ENCODE results near the gene PIK3C2B. TPM values are rescaled to one million over a fixed set of nuclear protein-coding genes. Genes with fewer than 3 reads are reported as not detected.
"Not testable (repeated sequence)": the region's sequence is repeated elsewhere in the genome, so short reads cannot be mapped to it uniquely, and the experiment has no call there.

PIK3C2B gene
- total RNA-seq, 1 experiment from 2014 or later: 24.7 TPM

GRCh38 chr1:204491655-204492054 is 3.0 kb downstream of the PIK3C2B start:
- Histone ChIP-seq H3K9me3 (no peaks in the 10 kb centered on the region; the same call in 1 of the 2 replicates), H3K36me3 (ENCODE audit: control insufficient read depth, insufficient read depth, low read length) (peaks cover 1% of the 10 kb centered on the region), H3K4me1 (peaks cover 17% of the 10 kb centered on the region), H3K27me3 (replicated peaks; ENCODE audit: control insufficient read depth, insufficient read depth, low read length) (no peaks in the 10 kb centered on the region), H3K4me3 (ENCODE audit: low read depth, low read length) (no peak overlapping the region)
- no peaks in the 10 kb centered on the region for H3K9me3 Mint-ChIP-seq (ENCODE audit: unreplicated experiment)
- POLR2A ChIA-PET: interaction anchor here (1.3 kb wide), 1 partner anchor 24 kb away, joined by 3 read pairs; the partner anchor contains the start of gene MDM4
- no peak for DNase-seq
- H3K27me3 Mint-ChIP-seq (ENCODE audit: insufficient read depth, unreplicated experiment): no peaks in the 10 kb centered on the region
- BruUV-seq (replicated peaks): no TSS peak
- CTCF ChIA-PET: interaction anchor here (0.5 to 3.7 kb wide), 4 partner anchors 12 to 106 kb away, joined by 3 to 20 read pairs (median 4); no protein-coding TSS in a partner anchor
- intact Hi-C loops (cut with micrococcal nuclease; ENCODE audit: unreplicated experiment): no loop called here
- H3K4me1 Mint-ChIP-seq (ENCODE audit: low read depth, unreplicated experiment): peaks cover 21% of the 10 kb centered on the region
- no peak overlapping the region for H3K4me3 Mint-ChIP-seq (ENCODE audit: unreplicated experiment)
- no peak for TF ChIP-seq CTCF (IDR thresholded peaks at IDR 0.05; ENCODE audit: insufficient read depth in 1 of 2, low read depth in 1 of 2, low read length in 1 of 2, severe bottlenecking in 1 of 2, unreplicated experiment in 1 of 2)
- peaks cover 17% of the 10 kb centered on the region for H3K36me3 Mint-ChIP-seq (ENCODE audit: insufficient read depth, unreplicated experiment)
- H3K27ac Mint-ChIP-seq (ENCODE audit: unreplicated experiment): no peak overlapping the region

- TF ChIP-seq CTCF (IDR thresholded peaks at IDR 0.05; ENCODE audit: insufficient read depth in 1 of 2, low read depth in 1 of 2, low read length in 1 of 2, severe bottlenecking in 1 of 2, unreplicated experiment in 1 of 2): no peak
- Histone ChIP-seq H3K36me3 (ENCODE audit: control insufficient read depth, insufficient read depth, low read length) (peaks cover 1% of the 10 kb centered on the region; the same call in 1 of the 2 replicates), H3K4me3 (ENCODE audit: low read depth, low read length) (no peak overlapping the region), H3K27me3 (replicated peaks; ENCODE audit: control insufficient read depth, insufficient read depth, low read length) (no peaks in the 10 kb centered on the region), H3K9me3 (no peaks in the 10 kb centered on the region; the same call in 1 of the 2 replicates), H3K4me1 (peaks cover 12% of the 10 kb centered on the region)
- BruUV-seq (replicated peaks): no TSS peak
- POLR2A ChIA-PET: no interaction called here
- DNase-seq: peak in 1 of 2 experiments; percentile 43
- Mint-ChIP-seq H3K27me3 (ENCODE audit: insufficient read depth, unreplicated experiment) (no peaks in the 10 kb centered on the region), H3K36me3 (ENCODE audit: insufficient read depth, unreplicated experiment) (peaks cover 15% of the 10 kb centered on the region), H3K27ac (ENCODE audit: unreplicated experiment) (no peak overlapping the region), H3K9me3 (ENCODE audit: unreplicated experiment) (no peaks in the 10 kb centered on the region), H3K4me3 (ENCODE audit: unreplicated experiment) (no peak overlapping the region), H3K4me1 (ENCODE audit: low read depth, unreplicated experiment) (peaks cover 7% of the 10 kb centered on the region)
- CTCF ChIA-PET: no interaction called here
- intact Hi-C loops (cut with micrococcal nuclease; ENCODE audit: unreplicated experiment): no loop called here
These were observed 7.4 kb downstream of the PIK3C2B start for GRCh38 chr1:204487256-204487615.

GRCh38 chr1:204486513-204487255 is 7.9 kb downstream of the PIK3C2B start:
- H3K9me3 ChIP-seq; DNase-seq; CTCF ChIA-PET; H3K36me3 ChIP-seq (ENCODE audit: control insufficient read depth, insufficient read depth, low read length); H3K27ac Mint-ChIP-seq (ENCODE audit: unreplicated experiment); H3K4me3 Mint-ChIP-seq (ENCODE audit: unreplicated experiment); H3K4me1 Mint-ChIP-seq (ENCODE audit: low read depth, unreplicated experiment); H3K27me3 ChIP-seq (replicated peaks; ENCODE audit: control insufficient read depth, insufficient read depth, low read length); H3K27me3 Mint-ChIP-seq (ENCODE audit: insufficient read depth, unreplicated experiment); H3K4me1 ChIP-seq; POLR2A ChIA-PET; H3K9me3 Mint-ChIP-seq (ENCODE audit: unreplicated experiment); intact Hi-C loops (cut with micrococcal nuclease; ENCODE audit: unreplicated experiment); H3K4me3 ChIP-seq (ENCODE audit: low read depth, low read length); BruUV-seq (replicated peaks): not testable (repeated sequence)
- peaks cover 15% of the 10 kb centered on the region for H3K36me3 Mint-ChIP-seq (ENCODE audit: insufficient read depth, unreplicated experiment)
